Spinal cord (tissue), 10 donors: Measurements from ENCODE around the gene NOL4L. TPM values are rescaled to one million over a fixed set of nuclear protein-coding genes. Genes with fewer than 3 reads are reported as not detected.

Source experiments
- DNase-seq, 6 donors: peaks; one replicate each; pipeline versions ENCODE4 v3.0.0 to v3.0.0-alpha.2; 2013 to 2015; ENCODE audit warnings: low spot score in 6 of 6, low read depth in 4 of 6
- H3K27ac ChIP-seq: one replicate; pipeline ENCODE4 v1.5.1; 2013; ENCODE audit warnings: low read depth, low read length, control low read depth
- H3K27me3 ChIP-seq: one replicate; pipeline ENCODE4 v1.6.1; 2013; ENCODE audit warnings: low read length; ENCODE audit not compliant: control insufficient read depth, insufficient read depth
- H3K36me3 ChIP-seq: one replicate; pipeline ENCODE4 v1.6.1; 2013; ENCODE audit warnings: low read length; ENCODE audit not compliant: control insufficient read depth, insufficient read depth
- H3K4me1 ChIP-seq: one replicate; pipeline ENCODE4 v1.6.1; 2013; ENCODE audit warnings: low read length; ENCODE audit not compliant: control insufficient read depth, insufficient read depth
- H3K4me3 ChIP-seq: one replicate; pipeline ENCODE4 v1.5.1; 2013; ENCODE audit warnings: low read depth, low read length, control low read depth
- H3K9me3 ChIP-seq: one replicate; pipeline ENCODE4 v1.6.1; 2013; ENCODE audit warnings: low read length; ENCODE audit not compliant: control insufficient read depth, insufficient read depth
- WGBS: methylation state at CpG from one replicate; pipeline ENCODE4 v1.1.5; 2013; ENCODE audit warnings: missing lambda C conversion rate; ENCODE audit not compliant: insufficient coverage; 5-methylcytosine and 5-hydroxymethylcytosine counted together
- polyA plus RNA-seq, 2 donors: library from polyadenylated mRNA; unstranded; fragments of 120-200 nt; gene quantifications; one replicate each; pipeline ENCODE4 v1.2.1, GENCODE V29; 2013; ENCODE audit not compliant: insufficient read length in 2 of 2
- total RNA-seq, 2 donors: library from RNA; depleted of rRNA in 1 of 2; stranded (reverse); fragments of 120-200 nt in 1 of 2; fragments of >200 nt in 1 of 2; gene quantifications; one replicate each; pipeline versions ENCODE4 v1.2.3 to v1.2.4, GENCODE V29; 2013 to 2014
- donor health status: healthy.

NOL4L gene
- total and polyA plus RNA-seq, 4 donors = 13.3 to 67.6 (median 44.5) TPM

GRCh38 chr20:32558526-32558925, 26.6 kb downstream of the NOL4L start:
- WGBS = 64% methylated on average over 11 of the region's 13 CpGs
- Histone ChIP-seq H3K36me3 (peaks cover 10% of the 10 kb centered on the region), H3K9me3 (no peaks in the 10 kb centered on the region), H3K4me1 (peaks cover 53% of the 10 kb centered on the region), H3K27ac (no peak overlapping the region), H3K4me3 (no peak overlapping the region), H3K27me3 (no peaks in the 10 kb centered on the region)
- no peak for DNase-seq

GRCh38 chr20:32557319-32557718, 27.8 kb downstream of the NOL4L start:
- no peak overlapping the region for H3K27ac ChIP-seq
- WGBS = 52% methylated on average over 4 of the region's 5 CpGs

GRCh38 chr20:32556312-32557184, 28.6 kb downstream of the NOL4L start:
- H3K4me1 ChIP-seq = peaks cover 39% of the 10 kb centered on the region
- H3K9me3 ChIP-seq = no peaks in the 10 kb centered on the region
- H3K27ac ChIP-seq = no peak overlapping the region
- 93% methylated on average over 18 of the region's 20 CpGs for WGBS
- H3K36me3 ChIP-seq = peaks cover 10% of the 10 kb centered on the region
- H3K27me3 ChIP-seq = no peaks in the 10 kb centered on the region
- no peak for DNase-seq
- H3K4me3 ChIP-seq = no peak overlapping the region

More at GRCh38 chr20:32557319-32557718, 27.8 kb downstream of the NOL4L start:
- Histone ChIP-seq H3K36me3 (peaks cover 10% of the 10 kb centered on the region), H3K4me1 (peaks cover 47% of the 10 kb centered on the region), H3K27me3 (no peaks in the 10 kb centered on the region), H3K4me3 (no peak overlapping the region), H3K9me3 (no peaks in the 10 kb centered on the region)
- DNase-seq = no peak

- Histone ChIP-seq H3K4me3 (no peak overlapping the region), H3K27me3 (no peaks in the 10 kb centered on the region), H3K4me1 (peaks cover 30% of the 10 kb centered on the region), H3K9me3 (no peaks in the 10 kb centered on the region), H3K27ac (no peak overlapping the region), H3K36me3 (peaks cover 10% of the 10 kb centered on the region)
- WGBS = 88% methylated on average over 6 of the region's 8 CpGs
- no peak for DNase-seq
These were observed 29.5 kb downstream of the NOL4L start for GRCh38 chr20:32555584-32555983.

GRCh38 chr20:32554965-32555289, 30.2 kb downstream of the NOL4L start:
- H3K27me3 ChIP-seq = no peaks in the 10 kb centered on the region
- no peak overlapping the region for H3K4me3 ChIP-seq
- peaks cover 9% of the 10 kb centered on the region for H3K36me3 ChIP-seq
- WGBS = 92% methylated on average over 2 of the region's 3 CpGs
- peaks cover under 1% of the 10 kb centered on the region for H3K9me3 ChIP-seq
- H3K27ac ChIP-seq = no peak overlapping the region
- H3K4me1 ChIP-seq = peaks cover 23% of the 10 kb centered on the region
- no peak for DNase-seq

- Histone ChIP-seq H3K9me3 (peaks cover 2% of the 10 kb centered on the region), H3K27me3 (no peaks in the 10 kb centered on the region), H3K4me1 (peaks cover 11% of the 10 kb centered on the region), H3K27ac (no peak overlapping the region), H3K36me3 (peaks cover 2% of the 10 kb centered on the region), H3K4me3 (no peak overlapping the region)
- no CpG with 5 or more reads among the region's 4 CpGs for whole genome bisulfite sequencing
- DNase-seq = no peak
These were observed 31.5 kb downstream of the NOL4L start for GRCh38 chr20:32553618-32554017.

GRCh38 chr20:32551693-32552092, 33.4 kb downstream of the NOL4L start:
- no peaks in the 10 kb centered on the region for H3K36me3 ChIP-seq
- H3K27me3 ChIP-seq = no peaks in the 10 kb centered on the region
- no peaks in the 10 kb centered on the region for H3K4me1 ChIP-seq
- no peak overlapping the region for H3K27ac ChIP-seq
- peaks cover 2% of the 10 kb centered on the region for H3K9me3 ChIP-seq
- no peak overlapping the region for H3K4me3 ChIP-seq
- DNase-seq = no peak
- no CpG with 5 or more reads among the region's 2 CpGs for WGBS

GRCh38 chr20:32549842-32550241, 35.3 kb downstream of the NOL4L start:
- WGBS = no CpG with 5 or more reads among the region's 2 CpGs
- no peak for DNase-seq
- H3K9me3 ChIP-seq = peaks cover 2% of the 10 kb centered on the region
- H3K36me3 ChIP-seq = no peaks in the 10 kb centered on the region
- H3K27me3 ChIP-seq = no peaks in the 10 kb centered on the region
- no peak overlapping the region for H3K27ac ChIP-seq
- peaks cover 6% of the 10 kb centered on the region for H3K4me1 ChIP-seq
- H3K4me3 ChIP-seq = no peak overlapping the region

- Histone ChIP-seq H3K36me3 (peaks cover 3% of the 10 kb centered on the region), H3K27ac (no peak overlapping the region)
- 87% methylated on average over 1 of the region's 1 CpG for WGBS
These were observed 37.4 kb downstream of the NOL4L start for GRCh38 chr20:32547753-32548034.

More at GRCh38 chr20:32547753-32548034, 37.4 kb downstream of the NOL4L start:
- Histone ChIP-seq H3K4me3 (no peak overlapping the region), H3K9me3 (peaks cover 2% of the 10 kb centered on the region), H3K27me3 (no peaks in the 10 kb centered on the region), H3K4me1 (peaks cover 9% of the 10 kb centered on the region)
- DNase-seq = no peak
